ENCODE data around the gene KRTAP23-1.

The KRTAP23-1 gene, protein sequence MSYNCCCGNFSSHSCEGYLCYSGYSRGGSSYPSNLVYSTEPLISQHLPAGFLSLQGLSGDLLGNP

GRCh38 chr21:30348506-30348905 lies at the start of gene KRTAP23-1:
KRTAP23-1 (minus strand) TSS chr21:30348606; CDS start chr21:30348606, 0 bp downstream.
- no peak for DNase-seq (ENCODE audit: low read depth in 2 of 2, low spot score in 1 of 2)

- DNase-seq (ENCODE audit: low read depth in 2 of 2, low spot score in 1 of 2) = no peak
Measured at GRCh38 chr21:30395731-30396130, 47.3 kb upstream of the KRTAP23-1 start, which contains the start of gene KRTAP13-1. KRTAP13-1 (plus strand) TSS chr21:30396031; CDS start chr21:30396087, 56 bp downstream.

GRCh38 chr21:30391492-30392025 lies 43.2 kb upstream of the KRTAP23-1 start:
- no peak for DNase-seq (ENCODE audit: low read depth in 2 of 2, low spot score in 1 of 2)

- DNase-seq (ENCODE audit: low read depth in 2 of 2, low spot score in 1 of 2) = no peak
Measured at GRCh38 chr21:30382201-30382600, 33.8 kb upstream of the KRTAP23-1 start.

- no peak for DNase-seq (ENCODE audit: low read depth in 2 of 2, low spot score in 1 of 2)
Measured at GRCh38 chr21:30372139-30372770, 23.8 kb upstream of the KRTAP23-1 start, which contains the start of gene KRTAP13-2. KRTAP13-2 (minus strand) TSS chr21:30372271; CDS start chr21:30372213, 58 bp downstream.

GRCh38 chr21:30355906-30356305 lies 7.5 kb upstream of the KRTAP23-1 start:
- no peak for DNase-seq (ENCODE audit: low read depth in 2 of 2, low spot score in 1 of 2)

- no peak for DNase-seq (ENCODE audit: low read depth in 2 of 2, low spot score in 1 of 2)
Measured at GRCh38 chr21:30354308-30355005, 6.1 kb upstream of the KRTAP23-1 start.

- DNase-seq (ENCODE audit: low read depth in 2 of 2, low spot score in 1 of 2) = no peak
Measured at GRCh38 chr21:30351534-30351933, 3.1 kb upstream of the KRTAP23-1 start.

DNA sequence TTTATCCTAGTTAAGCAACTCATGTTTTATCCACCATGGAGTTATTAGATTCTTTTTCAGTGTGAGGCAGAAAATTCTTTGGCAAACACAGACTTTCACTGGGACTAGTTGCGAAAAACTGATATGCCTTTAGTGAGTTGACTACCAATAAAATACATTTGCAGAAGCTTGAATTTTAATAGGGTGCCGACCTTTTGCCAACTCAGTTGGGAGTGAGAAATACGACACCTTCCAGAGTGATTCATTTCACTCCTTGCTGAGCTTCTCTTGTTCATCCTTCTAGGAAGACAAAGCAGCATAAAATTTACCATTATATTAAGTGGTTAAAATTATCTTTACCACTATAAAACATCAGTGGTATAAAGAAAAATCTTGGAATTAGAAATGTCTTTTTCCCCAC lies 1.2 kb upstream of the KRTAP23-1 start:
- DNase-seq (ENCODE audit: low read depth in 2 of 2, low spot score in 1 of 2) = no peak

GRCh38 chr21:30345014-30345413 lies 3.4 kb downstream of the KRTAP23-1 start:
- DNase-seq (ENCODE audit: low read depth in 2 of 2, low spot score in 1 of 2) = no peak

- no peak for DNase-seq (ENCODE audit: low read depth in 2 of 2, low spot score in 1 of 2)
Measured at GRCh38 chr21:30340714-30341573, 7.5 kb downstream of the KRTAP23-1 start.

GRCh38 chr21:30338717-30339116 lies 9.7 kb downstream of the KRTAP23-1 start:
- no peak for DNase-seq (ENCODE audit: low read depth in 2 of 2, low spot score in 1 of 2)

GRCh38 chr21:30337772-30338171 lies 10.6 kb downstream of the KRTAP23-1 start:
- DNase-seq (ENCODE audit: low read depth in 2 of 2, low spot score in 1 of 2) = no peak

DNA sequence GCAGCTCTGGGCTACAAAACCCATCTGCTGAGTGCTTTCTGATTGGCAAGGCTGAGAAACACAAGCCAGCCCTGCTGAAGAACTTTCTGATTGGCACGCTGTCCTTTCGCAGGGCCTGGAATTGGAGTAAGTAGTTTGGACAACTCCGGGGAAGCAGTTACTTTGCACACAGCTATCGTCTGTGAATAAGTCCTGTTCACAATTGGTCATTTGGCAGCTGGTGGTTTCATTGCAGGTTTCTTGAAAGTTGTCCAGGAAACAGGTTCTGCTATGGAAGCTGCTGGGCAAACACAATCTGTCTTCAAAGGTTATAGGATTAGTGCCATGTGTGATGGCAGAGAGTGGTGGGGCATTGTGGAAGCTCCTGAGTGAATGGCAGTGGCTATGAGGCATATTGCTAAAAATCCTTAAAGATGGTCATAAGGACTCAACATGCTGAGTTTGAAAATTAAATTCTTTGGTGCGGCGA lies 11.1 kb downstream of the KRTAP23-1 start, which contains the start of gene KRTAP27-1:
Gene KRTAP27-1, minus strand, starts transcription at position 419 of the 469 bp plus-strand sequence. Its CDS starts 26 bp downstream, at position 393.
- DNase-seq (ENCODE audit: low read depth in 2 of 2, low spot score in 1 of 2) = no peak

GRCh38 chr21:30336596-30336995 lies 11.8 kb downstream of the KRTAP23-1 start:
- no peak for DNase-seq (ENCODE audit: low read depth in 2 of 2, low spot score in 1 of 2)

GRCh38 chr21:30333736-30334135 lies 14.7 kb downstream of the KRTAP23-1 start:
- no peak for DNase-seq (ENCODE audit: low read depth in 2 of 2, low spot score in 1 of 2)

DNA sequence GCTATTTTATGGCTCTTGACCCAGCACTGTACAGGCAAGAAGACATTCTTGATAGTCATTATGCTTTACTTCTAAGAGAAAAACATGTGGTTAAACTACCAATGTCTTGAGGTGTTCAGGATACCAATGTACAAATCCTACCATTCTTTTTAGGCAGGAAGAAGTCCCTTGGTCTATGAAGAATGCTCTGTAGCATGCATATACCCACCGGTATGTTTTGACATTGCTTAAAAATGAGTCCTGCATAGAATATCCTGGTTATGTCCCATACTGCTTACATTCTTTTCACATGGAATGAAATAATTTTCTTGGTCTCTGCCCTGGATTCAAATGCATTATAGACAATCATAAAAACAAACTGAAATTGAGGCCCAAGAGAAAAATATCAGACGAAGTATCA lies 15.7 kb downstream of the KRTAP23-1 start:
- DNase-seq (ENCODE audit: low read depth in 2 of 2, low spot score in 1 of 2) = no peak

GRCh38 chr21:30329203-30329875 lies 19.1 kb downstream of the KRTAP23-1 start:
- no peak for DNase-seq (ENCODE audit: low read depth in 2 of 2, low spot score in 1 of 2)

GRCh38 chr21:30326390-30326789 lies 22.0 kb downstream of the KRTAP23-1 start:
- no peak for DNase-seq (ENCODE audit: low read depth in 2 of 2, low spot score in 1 of 2)

DNA sequence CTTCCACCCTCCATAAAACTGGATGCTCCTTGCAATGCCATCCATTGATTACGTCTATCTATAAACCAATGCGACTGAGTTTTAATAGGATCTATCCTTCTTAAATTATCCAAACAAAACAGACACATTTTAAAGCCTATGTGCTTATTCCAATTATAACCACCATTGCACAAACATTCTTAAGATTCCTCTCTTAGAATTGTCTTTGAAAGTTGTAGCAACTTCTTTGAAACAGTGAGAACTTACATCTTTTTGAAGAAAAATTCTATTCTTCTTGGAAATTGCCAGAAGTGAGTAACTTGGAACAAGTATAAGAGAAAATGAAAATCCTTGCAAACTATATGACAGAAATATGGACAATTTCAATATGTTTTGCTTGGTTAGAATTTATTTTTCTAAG lies 28.2 kb downstream of the KRTAP23-1 start, which contains the start of gene KRTAP26-1:
Gene KRTAP26-1, minus strand, starts transcription at position 101 of the 400 bp plus-strand sequence. CDS start 280 bp downstream, outside the sequence.
- DNase-seq (ENCODE audit: low read depth in 2 of 2, low spot score in 1 of 2) = no peak
